ENCODE results near the gene SH3BGRL3. TPM values are rescaled to one million over a fixed set of nuclear protein-coding genes. Genes with fewer than 3 reads are reported as not detected.

Gene SH3BGRL3
- total and polyA plus RNA-seq, 8 donors: 90.4 to 347 (median 110) TPM

DNA sequence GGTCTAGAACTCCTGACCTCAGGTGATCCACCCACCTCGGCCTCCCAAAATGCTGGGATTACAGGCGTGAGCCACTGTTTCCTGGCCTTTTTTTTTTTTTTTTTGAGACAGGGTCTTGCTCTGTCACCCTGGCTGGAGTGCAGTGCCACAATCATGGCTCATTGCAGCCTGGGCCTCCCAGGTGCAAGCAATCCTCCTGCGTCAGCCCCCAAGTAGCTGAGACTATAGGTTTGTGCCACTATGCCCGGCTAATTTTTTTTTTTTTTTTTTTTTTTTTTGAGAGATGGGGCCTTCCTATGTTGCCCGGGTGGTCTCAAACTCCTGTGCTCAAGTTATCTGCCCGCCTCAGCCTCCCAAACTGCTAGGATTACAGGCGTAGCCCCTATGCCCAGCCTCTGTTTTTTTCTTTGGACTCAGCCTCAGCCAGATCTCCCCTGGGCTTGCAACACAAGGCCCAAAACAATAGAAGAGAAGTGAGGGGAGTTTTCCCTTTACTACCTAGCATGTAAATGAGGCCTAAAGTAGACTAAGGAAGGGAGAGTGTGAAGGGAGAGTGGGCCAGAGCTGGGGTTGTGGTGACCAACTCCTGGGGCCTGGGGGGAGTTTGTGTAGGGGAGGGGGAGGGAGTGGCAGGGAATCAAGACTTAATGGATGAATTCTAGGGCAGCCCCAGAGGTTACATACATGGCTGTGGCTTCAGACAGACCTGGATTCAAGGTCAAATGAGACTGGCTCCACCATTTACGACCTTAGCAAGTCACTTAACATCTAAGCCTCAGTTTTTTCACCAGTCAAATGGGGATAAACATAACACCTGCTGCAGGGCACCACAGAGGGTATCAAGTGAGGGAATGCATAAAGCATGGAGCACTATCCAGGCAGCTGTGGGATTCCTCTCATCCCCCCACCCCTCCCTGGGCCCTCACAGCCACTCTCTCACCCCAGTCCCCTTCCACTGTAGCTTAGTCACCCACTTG is 36.3 kb downstream of the SH3BGRL3 start:
- peaks cover 0 to 74% of the 10 kb centered on the region in 2 donors for H3K4me1 ChIP-seq
- ATAC-seq: no peak
- peak overlapping the region in 1 of 2 donors; percentile 77 for H3K27ac ChIP-seq
- no peaks in the 10 kb centered on the region for H3K9me3 ChIP-seq
- no peaks in the 10 kb centered on the region for H3K36me3 ChIP-seq
- H3K27me3 ChIP-seq: peaks cover 0 to 5% of the 10 kb centered on the region in 2 donors
- intact Hi-C loops (cut with DNase I): no loop called here
- no peak overlapping the region for H3K4me3 ChIP-seq
- no peak for DNase-seq
- TF ChIP-seq, protein P1, sequence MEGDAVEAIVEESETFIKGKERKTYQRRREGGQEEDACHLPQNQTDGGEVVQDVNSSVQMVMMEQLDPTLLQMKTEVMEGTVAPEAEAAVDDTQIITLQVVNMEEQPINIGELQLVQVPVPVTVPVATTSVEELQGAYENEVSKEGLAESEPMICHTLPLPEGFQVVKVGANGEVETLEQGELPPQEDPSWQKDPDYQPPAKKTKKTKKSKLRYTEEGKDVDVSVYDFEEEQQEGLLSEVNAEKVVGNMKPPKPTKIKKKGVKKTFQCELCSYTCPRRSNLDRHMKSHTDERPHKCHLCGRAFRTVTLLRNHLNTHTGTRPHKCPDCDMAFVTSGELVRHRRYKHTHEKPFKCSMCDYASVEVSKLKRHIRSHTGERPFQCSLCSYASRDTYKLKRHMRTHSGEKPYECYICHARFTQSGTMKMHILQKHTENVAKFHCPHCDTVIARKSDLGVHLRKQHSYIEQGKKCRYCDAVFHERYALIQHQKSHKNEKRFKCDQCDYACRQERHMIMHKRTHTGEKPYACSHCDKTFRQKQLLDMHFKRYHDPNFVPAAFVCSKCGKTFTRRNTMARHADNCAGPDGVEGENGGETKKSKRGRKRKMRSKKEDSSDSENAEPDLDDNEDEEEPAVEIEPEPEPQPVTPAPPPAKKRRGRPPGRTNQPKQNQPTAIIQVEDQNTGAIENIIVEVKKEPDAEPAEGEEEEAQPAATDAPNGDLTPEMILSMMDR (IDR thresholded peaks at IDR 0.05): no peak

DNA sequence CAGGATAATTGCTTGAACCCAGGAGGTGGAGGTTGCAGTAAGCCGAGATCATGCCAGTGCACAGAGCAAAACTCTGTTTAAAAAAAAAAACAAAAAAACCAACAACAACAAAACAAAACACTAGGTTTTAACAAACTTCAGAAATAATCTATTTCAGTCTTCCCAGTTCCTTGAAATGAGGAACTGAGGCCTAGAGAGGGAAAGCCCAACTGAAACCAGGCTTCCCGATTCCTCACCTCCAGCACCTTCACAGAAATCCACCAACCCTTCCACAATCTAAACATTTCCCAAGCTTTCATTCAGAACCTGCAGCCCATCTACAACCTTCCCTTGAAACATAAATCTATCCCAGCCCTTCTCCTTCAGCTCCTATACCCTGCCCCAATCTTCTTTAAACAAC is 37.3 kb downstream of the SH3BGRL3 start:
- Histone ChIP-seq H3K27ac (peak overlapping the region in 1 of 2 donors; percentile 77), H3K27me3 (peaks cover 0 to 5% of the 10 kb centered on the region in 2 donors), H3K4me1 (peaks cover 0 to 83% of the 10 kb centered on the region in 2 donors), H3K4me3 (peak overlapping the region in 1 of 2 donors; percentile 41), H3K36me3 (no peaks in the 10 kb centered on the region), H3K9me3 (no peaks in the 10 kb centered on the region)
- no peak for ATAC-seq
- TF ChIP-seq, protein P1 (IDR thresholded peaks at IDR 0.05): no peak
- no peak for DNase-seq
- intact Hi-C loops (cut with DNase I): no loop called here

DNA sequence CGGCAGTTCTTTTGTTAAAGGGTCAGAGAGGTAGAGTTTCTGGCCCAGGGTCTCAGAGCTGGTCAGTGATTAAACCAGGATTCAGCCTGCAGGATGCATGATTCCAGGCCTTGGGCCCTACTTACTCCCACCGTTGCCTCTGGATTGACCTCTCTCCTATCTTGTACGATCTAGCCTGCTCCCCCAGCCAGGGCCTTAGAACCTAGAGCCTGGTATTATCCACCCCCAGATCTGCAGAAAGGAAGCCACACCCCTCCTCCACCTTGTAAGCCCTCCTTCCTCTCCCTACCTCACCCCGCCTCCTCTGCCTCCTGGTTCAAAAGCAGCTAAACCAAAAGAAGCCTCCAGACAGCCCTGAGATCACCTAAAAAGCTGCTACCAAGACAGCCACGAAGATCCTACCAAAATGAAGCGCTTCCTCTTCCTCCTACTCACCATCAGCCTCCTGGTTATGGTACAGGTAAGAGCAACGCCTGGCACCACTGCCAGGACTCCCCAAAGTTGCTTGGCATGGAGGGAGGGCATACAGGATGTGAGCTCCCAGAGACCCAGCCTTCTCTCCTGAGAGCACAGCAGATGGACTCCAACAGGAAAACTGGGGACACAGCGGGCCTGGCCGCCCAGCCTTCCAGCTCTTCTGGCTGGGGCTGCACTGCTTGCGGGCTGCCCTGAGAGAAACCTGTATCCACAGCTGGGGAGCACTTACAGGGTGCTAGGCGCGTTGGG is 37.9 kb downstream of the SH3BGRL3 start, which contains the start of gene CD52:
Gene CD52, plus strand, starts transcription at position 347 of the 726 bp plus-strand sequence. Its CDS starts 60 bp downstream, at position 407.
- Histone ChIP-seq H3K4me1 (peaks cover 0 to 83% of the 10 kb centered on the region in 2 donors), H3K27me3 (peaks cover 0 to 5% of the 10 kb centered on the region in 2 donors), H3K4me3 (peak within 1 kb of the TSS in 1 of 2 donors; percentile 41), H3K27ac (peak within 1 kb of the TSS; percentile 47 to 77), H3K9me3 (no peaks in the 10 kb centered on the region), H3K36me3 (no peaks in the 10 kb centered on the region)
- intact Hi-C loops (cut with DNase I): no loop called here
- ATAC-seq (no peak), DNase-seq (no peak)
- TF ChIP-seq, protein P1 (IDR thresholded peaks at IDR 0.05): no peak

DNA sequence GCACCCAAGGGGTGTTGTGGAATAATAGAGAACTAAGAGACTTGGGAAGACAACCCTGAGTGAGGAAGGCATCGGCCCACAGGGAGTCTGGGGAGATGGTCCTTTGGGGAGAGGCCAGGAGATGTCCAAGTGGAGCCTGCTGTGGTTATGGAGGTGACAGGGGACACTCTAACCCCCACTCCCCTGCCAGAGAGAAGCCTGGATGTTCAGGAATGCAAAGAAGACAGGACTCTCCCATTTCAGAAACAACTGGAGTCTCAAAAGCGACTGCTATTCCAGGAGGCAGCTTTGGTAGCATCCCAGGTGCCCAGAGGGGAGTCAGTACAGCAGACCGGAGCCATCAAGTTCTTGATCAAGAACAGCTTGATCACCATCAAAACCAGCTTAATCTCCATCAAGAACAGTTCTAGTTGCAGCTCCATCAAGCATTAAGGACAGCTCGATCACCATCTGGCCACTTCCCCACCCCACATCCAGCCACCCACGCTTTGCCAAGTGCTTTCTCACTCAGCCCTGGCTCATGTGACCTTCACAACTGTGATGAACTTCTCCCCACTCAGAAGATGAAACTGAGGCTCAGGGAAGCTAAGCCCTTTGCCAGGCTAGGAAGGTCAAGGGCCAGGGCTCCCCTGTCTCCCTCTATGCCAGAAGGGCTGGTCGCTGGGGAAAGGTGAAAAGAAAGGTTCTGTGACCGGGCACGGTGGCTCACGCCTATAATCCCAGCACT is 38.6 kb downstream of the SH3BGRL3 start:
- intact Hi-C loops (cut with DNase I): no loop called here
- peaks cover 0 to 83% of the 10 kb centered on the region in 2 donors for H3K4me1 ChIP-seq
- H3K4me3 ChIP-seq: peak overlapping the region in 1 of 2 donors; percentile 41
- H3K36me3 ChIP-seq: peaks cover 0 to under 1% of the 10 kb centered on the region in 2 donors
- ATAC-seq (peak; percentile 43), DNase-seq (peak in 1 of 4 donors; percentile 77)
- H3K27ac ChIP-seq: peak overlapping the region; percentile 47 to 62
- H3K27me3 ChIP-seq: peaks cover 0 to 5% of the 10 kb centered on the region in 2 donors
- TF ChIP-seq, protein P1 (IDR thresholded peaks at IDR 0.05): no peak
- H3K9me3 ChIP-seq: no peaks in the 10 kb centered on the region

Measured in left lung (tissue), 10 donors.